ENCODE results near the gene MRPL36. TPM values are rescaled to one million over a fixed set of nuclear protein-coding genes. Genes with fewer than 3 reads are reported as not detected.

The MRPL36 gene
- polyA plus RNA-seq, 1 donor (not counting 4 experiments of a cell fraction or from before 2014, with no cell fraction given): 121 TPM

GRCh38 chr5:1832511-1833250 is 33.0 kb upstream of the MRPL36 start:
- Histone ChIP-seq H4K20me1 (ENCODE audit: control insufficient read depth, extremely low read depth, insufficient read depth, low read length) (no peaks in the 10 kb centered on the region), H3K4me1 (ENCODE audit: control insufficient read depth, extremely low read depth, insufficient read depth, low read length) (no peaks in the 10 kb centered on the region), H3K9me1 (ENCODE audit: control insufficient read depth, extremely low read depth, insufficient read depth, low read length) (no peaks in the 10 kb centered on the region), H3K79me2 (ENCODE audit: control insufficient read depth, insufficient read depth, low read length) (no peaks in the 10 kb centered on the region), H3K9me3 (ENCODE audit: control insufficient read depth, low read depth, low read length) (no peaks in the 10 kb centered on the region), H2AFZ (ENCODE audit: control insufficient read depth, low read length) (no peak overlapping the region), H3K27ac (ENCODE audit: control insufficient read depth, insufficient read depth, low read length) (no peak overlapping the region), H3K9ac (ENCODE audit: control insufficient read depth, extremely low read depth, insufficient read depth, low read length) (no peak overlapping the region), H3K4me2 (ENCODE audit: control insufficient read depth, extremely low read depth, insufficient read depth, low read depth, low read length) (no peak overlapping the region), H3K27me3 (ENCODE audit: control insufficient read depth, extremely low read depth, insufficient read depth, low read length) (peaks cover 5% of the 10 kb centered on the region), H3K36me3 (ENCODE audit: control insufficient read depth in 2 of 2, extremely low read depth in 1 of 2, insufficient read depth in 2 of 2, low read length in 2 of 2) (no peaks in the 10 kb centered on the region), H3K4me3 (ENCODE audit: control insufficient read depth in 2 of 3, extremely low read depth in 1 of 3, insufficient read depth in 2 of 3, low read depth in 1 of 3, low read length in 3 of 3) (no peak overlapping the region)
- no peak for FAIRE-seq
- DNase-seq (ENCODE audit: low read depth, low spot score): no peak
- dilution Hi-C loops (cut with MboI; ENCODE audit: extremely low pct_ligation_motif_present, low sequenced_read_pairs): no loop called here
- TF ChIP-seq, protein P1, sequence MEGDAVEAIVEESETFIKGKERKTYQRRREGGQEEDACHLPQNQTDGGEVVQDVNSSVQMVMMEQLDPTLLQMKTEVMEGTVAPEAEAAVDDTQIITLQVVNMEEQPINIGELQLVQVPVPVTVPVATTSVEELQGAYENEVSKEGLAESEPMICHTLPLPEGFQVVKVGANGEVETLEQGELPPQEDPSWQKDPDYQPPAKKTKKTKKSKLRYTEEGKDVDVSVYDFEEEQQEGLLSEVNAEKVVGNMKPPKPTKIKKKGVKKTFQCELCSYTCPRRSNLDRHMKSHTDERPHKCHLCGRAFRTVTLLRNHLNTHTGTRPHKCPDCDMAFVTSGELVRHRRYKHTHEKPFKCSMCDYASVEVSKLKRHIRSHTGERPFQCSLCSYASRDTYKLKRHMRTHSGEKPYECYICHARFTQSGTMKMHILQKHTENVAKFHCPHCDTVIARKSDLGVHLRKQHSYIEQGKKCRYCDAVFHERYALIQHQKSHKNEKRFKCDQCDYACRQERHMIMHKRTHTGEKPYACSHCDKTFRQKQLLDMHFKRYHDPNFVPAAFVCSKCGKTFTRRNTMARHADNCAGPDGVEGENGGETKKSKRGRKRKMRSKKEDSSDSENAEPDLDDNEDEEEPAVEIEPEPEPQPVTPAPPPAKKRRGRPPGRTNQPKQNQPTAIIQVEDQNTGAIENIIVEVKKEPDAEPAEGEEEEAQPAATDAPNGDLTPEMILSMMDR (optimal IDR thresholded peaks at IDR 0.05 in 1 of 3, IDR thresholded peaks at IDR 0.05 in 1 of 3, conservative IDR thresholded peaks at IDR 0.05 in 1 of 3; ENCODE audit: extremely low read depth in 1 of 3, insufficient read depth in 2 of 3, low read length in 3 of 3): no peak
- TF ChIP-seq EZH2 (IDR thresholded peaks at IDR 0.05; ENCODE audit: low read length): no peak

DNA sequence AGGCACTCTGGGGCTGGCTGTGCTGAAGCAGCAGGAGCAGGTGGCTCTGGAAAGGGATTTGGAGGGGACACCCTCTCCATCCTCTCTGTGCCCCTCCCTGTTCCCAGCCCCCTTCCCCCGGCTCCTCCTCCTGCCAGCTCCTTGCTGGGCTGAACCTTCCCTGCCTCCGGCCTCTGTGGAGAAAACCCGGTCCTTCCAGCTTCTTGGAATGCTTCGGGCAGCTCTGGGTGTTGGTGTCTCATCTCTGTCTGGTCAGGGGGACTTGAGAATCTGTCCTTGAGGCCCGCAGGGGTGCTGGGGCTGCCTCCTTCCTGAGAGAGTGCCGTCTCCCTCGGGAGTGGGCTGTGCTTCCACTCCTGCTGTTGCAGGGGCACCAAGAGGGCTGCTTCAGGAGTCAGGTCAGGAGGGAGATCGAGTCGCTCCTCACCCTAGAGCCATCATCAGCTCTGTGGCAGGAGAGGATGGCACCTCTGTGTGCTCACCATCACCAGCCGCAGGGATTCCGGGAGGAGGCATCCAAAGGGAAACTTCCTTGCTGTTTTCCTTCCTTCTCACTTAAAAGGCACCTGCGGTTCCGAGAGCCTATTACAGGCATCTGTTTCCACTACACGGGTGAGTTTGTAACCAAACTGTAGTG is 32.2 kb upstream of the MRPL36 start:
- H3K4me3 ChIP-seq (ENCODE audit: control insufficient read depth in 2 of 3, extremely low read depth in 1 of 3, insufficient read depth in 2 of 3, low read depth in 1 of 3, low read length in 3 of 3): no peak overlapping the region
- no peaks in the 10 kb centered on the region for H3K79me2 ChIP-seq (ENCODE audit: control insufficient read depth, insufficient read depth, low read length)
- dilution Hi-C loops (cut with MboI; ENCODE audit: extremely low pct_ligation_motif_present, low sequenced_read_pairs): no loop called here
- no peak overlapping the region for H3K4me2 ChIP-seq (ENCODE audit: control insufficient read depth, extremely low read depth, insufficient read depth, low read depth, low read length)
- H3K27ac ChIP-seq (ENCODE audit: control insufficient read depth, insufficient read depth, low read length): no peak overlapping the region
- no peak for FAIRE-seq
- no peaks in the 10 kb centered on the region for H3K4me1 ChIP-seq (ENCODE audit: control insufficient read depth, extremely low read depth, insufficient read depth, low read length)
- no peaks in the 10 kb centered on the region for H4K20me1 ChIP-seq (ENCODE audit: control insufficient read depth, extremely low read depth, insufficient read depth, low read length)
- no peak for TF ChIP-seq EZH2 (IDR thresholded peaks at IDR 0.05; ENCODE audit: low read length)
- TF ChIP-seq, protein P1 (optimal IDR thresholded peaks at IDR 0.05 in 1 of 3, IDR thresholded peaks at IDR 0.05 in 1 of 3, conservative IDR thresholded peaks at IDR 0.05 in 1 of 3; ENCODE audit: extremely low read depth in 1 of 3, insufficient read depth in 2 of 3, low read length in 3 of 3): no peak
- no peak overlapping the region for H3K9ac ChIP-seq (ENCODE audit: control insufficient read depth, extremely low read depth, insufficient read depth, low read length)
- DNase-seq (ENCODE audit: low read depth, low spot score): no peak
- H3K9me3 ChIP-seq (ENCODE audit: control insufficient read depth, low read depth, low read length): no peaks in the 10 kb centered on the region
- no peak overlapping the region for H2AFZ ChIP-seq (ENCODE audit: control insufficient read depth, low read length)
- no peaks in the 10 kb centered on the region for H3K36me3 ChIP-seq (ENCODE audit: control insufficient read depth in 2 of 2, extremely low read depth in 1 of 2, insufficient read depth in 2 of 2, low read length in 2 of 2)
- H3K27me3 ChIP-seq (ENCODE audit: control insufficient read depth, extremely low read depth, insufficient read depth, low read length): peaks cover 5% of the 10 kb centered on the region
- no peaks in the 10 kb centered on the region for H3K9me1 ChIP-seq (ENCODE audit: control insufficient read depth, extremely low read depth, insufficient read depth, low read length)

Measured in keratinocyte (primary cell).